ENCODE data around the gene KIF4A.

DNA sequence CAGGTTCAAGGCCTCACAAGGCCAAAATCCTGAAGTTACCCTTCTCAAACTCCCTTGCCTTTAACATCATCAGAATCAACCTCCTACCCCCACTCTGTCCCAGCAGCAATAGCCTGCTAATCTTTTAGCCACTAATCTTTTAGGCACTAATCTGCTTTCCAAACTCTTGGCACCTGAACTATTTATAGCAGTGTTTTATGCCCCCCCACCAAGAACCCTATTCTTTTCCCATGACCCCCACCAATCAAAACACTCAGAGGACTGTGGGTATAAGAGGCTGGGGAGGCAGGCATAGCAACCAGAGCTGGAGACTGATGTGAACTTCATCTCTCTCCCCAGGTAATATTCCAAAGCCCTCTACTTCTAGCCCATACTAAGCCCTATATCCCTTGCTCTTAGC lies 21.9 kb upstream of the KIF4A start, which contains the start of gene ARR3:
- TF ChIP-seq, protein P1, sequence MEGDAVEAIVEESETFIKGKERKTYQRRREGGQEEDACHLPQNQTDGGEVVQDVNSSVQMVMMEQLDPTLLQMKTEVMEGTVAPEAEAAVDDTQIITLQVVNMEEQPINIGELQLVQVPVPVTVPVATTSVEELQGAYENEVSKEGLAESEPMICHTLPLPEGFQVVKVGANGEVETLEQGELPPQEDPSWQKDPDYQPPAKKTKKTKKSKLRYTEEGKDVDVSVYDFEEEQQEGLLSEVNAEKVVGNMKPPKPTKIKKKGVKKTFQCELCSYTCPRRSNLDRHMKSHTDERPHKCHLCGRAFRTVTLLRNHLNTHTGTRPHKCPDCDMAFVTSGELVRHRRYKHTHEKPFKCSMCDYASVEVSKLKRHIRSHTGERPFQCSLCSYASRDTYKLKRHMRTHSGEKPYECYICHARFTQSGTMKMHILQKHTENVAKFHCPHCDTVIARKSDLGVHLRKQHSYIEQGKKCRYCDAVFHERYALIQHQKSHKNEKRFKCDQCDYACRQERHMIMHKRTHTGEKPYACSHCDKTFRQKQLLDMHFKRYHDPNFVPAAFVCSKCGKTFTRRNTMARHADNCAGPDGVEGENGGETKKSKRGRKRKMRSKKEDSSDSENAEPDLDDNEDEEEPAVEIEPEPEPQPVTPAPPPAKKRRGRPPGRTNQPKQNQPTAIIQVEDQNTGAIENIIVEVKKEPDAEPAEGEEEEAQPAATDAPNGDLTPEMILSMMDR (conservative IDR thresholded peaks at IDR 0.05) = no peak
- no peak for TF ChIP-seq EZH2 (IDR thresholded peaks at IDR 0.05; ENCODE audit: low read depth)
